HG02885 (cell line): ENCODE results near the gene DRAXIN.

ENCODE experiments used
- ATAC-seq: cut with Tn5 transposase; IDR thresholded peaks from one replicate; pipeline ENCODE4 v1.9.1; 2021; ENCODE audit warnings: mild to moderate bottlenecking; ENCODE audit not compliant: unreplicated experiment, poor library complexity

Gene DRAXIN

DNA sequence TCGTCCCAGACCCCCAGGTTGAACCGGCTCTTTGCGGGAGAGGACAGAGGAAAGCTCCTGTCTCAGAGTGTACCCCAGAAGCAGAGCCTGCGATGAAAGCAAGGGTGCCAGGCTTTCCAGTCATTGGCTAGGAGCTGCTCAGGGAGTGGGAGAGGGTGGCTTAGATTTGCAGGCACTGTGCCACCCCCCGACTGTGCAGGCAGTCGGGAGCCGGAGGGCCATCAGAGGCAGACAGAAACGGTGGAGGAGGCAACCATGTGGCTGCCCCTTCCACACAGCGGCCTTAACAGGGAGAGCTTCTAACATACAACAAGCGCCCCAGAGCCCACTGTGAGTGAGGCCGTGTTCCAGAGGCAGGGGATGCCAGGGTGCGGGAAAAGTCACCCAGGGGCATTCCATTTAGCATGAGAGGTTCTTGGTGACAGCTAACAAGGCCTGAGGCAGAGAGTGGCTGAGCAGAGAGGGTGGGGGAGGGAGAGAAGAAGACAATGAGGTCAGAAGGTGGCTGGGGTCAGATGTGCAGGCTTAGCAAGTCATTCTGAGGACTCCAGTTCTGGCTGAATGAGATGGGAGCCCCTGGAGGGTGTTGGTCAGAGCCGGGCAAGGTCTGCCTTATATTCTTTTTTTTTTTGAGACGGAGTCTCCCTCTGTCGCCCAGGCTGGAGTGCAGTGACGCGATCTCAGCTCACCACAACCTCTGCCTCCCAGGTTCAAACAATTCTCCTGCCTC, 61.0 kb downstream of the DRAXIN start:
- ATAC-seq = no peak

- ATAC-seq = no peak
Measured at GRCh38 chr1:11753555-11754208, 62.2 kb downstream of the DRAXIN start.

DNA sequence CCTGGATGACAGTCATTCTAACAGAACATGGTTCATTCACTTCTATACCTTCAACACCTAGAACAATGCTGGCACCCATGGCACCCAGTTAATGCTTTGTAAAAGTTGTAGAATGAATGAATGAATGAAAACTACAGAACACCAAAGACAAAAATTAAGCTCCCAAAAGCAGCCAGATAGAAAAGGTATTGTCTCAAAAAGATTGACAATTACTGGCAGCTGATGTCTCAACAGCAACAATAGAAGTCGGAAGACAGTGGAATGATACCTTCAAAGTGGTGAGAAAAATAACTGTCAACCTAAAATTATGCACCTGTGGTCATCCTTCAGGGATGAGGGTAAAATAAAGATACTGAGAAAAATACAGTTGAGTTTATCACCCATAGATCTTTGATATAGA, 65.5 kb downstream of the DRAXIN start:
- no peak for ATAC-seq

GRCh38 chr1:11759791-11760190, 68.3 kb downstream of the DRAXIN start:
- no peak for ATAC-seq

DNA sequence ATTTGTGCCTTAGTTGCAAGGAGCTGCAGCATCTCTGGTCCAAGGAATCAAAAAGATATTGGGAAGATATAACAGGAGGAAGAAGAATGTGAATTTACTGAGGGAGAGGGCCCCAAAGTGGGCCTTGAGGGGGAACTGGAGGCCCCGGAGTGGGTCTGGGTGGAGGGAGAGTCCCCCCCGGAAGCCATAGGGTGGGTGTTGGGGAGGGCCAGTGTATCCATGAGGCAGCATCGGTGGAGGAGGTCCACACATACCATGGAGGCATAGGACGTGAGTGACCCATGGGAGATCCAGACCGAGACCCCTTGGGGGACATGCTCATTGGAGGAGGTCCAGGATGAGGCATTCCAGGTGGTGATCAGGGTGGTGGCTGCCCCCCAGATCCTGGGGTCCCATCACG, 69.8 kb downstream of the DRAXIN start:
- ATAC-seq = no peak

DNA sequence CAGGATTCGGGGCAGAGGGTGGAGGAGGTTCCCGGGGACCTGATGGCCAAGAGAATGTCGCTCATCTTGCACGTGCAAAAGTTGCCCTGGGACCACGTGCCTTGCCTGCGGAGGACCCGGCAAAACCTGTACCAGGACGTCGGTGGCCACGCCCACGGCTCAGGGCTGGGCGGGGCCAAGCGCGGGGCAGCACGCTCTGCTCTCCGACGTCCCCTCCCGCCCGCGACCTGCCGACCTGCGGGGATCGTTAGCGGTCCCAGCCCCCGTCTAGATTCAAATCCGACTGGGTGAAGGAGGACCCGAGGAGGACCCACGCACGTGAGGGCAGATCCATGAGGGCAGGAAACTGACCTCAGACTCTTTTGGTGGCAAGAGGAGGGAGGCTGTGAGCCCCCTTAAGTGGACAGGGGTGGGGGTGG, 70.5 kb downstream of the DRAXIN start, which contains the start of gene C1orf167:
Gene C1orf167 (plus strand): TSS at position 206 of the 419 bp plus-strand sequence. CDS start 2,208 bp downstream, outside the sequence.
- ATAC-seq = no peak

DNA sequence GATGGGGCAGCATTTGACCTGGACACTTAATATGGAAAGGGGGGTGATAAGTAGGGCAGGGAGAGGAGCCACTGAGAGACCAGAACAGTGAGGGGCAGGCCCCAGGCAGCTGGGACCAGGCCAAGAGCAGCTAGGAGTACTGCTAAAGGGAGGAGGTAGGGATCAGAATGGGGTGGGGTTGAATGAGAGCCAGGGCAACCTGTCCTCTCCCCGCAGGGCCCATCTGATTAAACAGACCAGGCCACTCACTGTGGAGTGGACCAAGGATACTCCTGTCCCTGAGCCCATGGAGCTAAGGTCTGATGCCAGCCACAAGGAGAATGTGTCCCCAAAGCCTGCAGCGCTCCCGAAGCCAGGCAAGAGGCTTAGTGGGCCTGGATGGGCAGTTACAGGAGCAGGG, 72.6 kb downstream of the DRAXIN start:
- ATAC-seq = no peak

DNA sequence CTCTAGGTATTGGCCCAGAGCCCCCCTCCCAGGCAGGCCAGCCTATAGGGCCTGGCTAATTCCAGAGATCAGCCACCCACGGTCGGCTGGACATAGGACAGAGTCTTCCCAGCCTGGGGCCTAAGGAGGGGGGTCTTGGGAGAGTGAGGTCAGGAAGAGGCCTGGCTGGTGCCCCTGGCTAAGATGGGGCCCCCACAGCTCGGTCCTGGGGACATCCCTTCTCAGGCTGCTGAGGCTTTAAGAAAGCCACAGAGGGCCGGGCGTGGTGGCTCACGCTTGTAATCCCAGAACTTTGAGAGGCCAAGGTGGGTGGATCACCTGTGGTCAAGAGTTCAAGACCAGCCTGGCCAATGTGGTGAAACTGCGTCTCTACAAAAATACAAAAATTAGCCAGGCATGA, 73.0 kb downstream of the DRAXIN start:
- no peak for ATAC-seq

DNA sequence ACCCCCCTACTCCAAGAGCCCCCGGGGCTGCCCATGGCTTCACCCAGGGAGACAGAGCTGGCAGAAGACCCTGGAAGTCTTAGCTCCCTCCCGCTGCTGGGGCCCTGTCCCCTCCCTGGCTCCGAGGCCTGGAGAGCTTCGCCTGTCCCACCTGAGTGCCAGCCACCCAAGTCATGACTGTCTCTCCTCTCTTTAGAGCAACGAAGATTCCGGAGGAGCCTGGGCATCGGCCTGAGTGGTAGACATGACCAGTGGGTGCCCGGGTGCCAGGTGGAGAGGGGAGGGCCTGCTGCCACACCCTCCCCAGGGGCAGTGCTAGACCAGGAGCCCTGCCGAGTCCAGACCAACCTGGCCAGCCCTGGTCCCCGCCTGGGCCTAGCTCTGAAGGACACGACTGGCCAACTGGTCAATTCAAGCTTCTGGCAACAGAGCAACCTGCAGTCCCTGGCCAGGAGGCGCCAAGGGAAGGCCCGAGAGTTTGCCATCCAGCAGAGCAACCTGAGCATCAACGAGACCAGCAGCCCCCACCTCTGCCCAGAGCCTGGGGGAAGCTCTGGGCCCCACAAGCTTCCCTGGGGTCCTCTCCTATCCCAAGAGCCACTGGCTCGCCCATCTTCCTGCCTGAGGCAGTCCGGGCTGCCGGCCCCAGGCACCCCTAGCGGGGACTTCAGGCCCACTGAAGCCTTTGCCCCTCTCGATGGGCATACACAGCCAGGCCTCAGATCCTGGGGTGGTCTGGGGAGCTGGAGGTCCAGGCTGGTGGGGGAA, 74.3 kb downstream of the DRAXIN start:
- no peak for ATAC-seq

GRCh38 chr1:11766429-11766776, 74.9 kb downstream of the DRAXIN start:
- no peak for ATAC-seq

- ATAC-seq = no peak
Measured at GRCh38 chr1:11767922-11768704, 76.6 kb downstream of the DRAXIN start.

GRCh38 chr1:11768821-11769220, 77.3 kb downstream of the DRAXIN start:
- ATAC-seq = no peak

GRCh38 chr1:11769274-11769673, 77.8 kb downstream of the DRAXIN start:
- no peak for ATAC-seq

DNA sequence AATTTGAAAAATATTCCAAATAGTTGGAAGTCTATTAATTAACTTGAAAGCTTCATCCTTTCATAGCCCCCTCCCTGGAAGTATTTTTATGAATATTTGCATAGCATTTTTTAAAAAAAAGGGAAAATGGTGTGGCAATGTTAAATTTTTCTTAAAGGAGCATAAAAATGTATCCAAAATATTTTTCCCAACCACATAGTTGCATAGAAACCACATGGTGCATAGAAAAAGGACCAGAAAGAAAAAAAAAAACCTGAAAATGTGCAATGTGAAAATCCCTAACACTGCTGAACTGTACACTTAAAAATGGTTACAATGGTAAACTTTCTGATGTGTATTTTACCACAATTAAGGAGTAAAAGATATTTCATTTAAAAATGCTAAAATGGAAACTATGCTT, 78.5 kb downstream of the DRAXIN start:
- no peak for ATAC-seq

DNA sequence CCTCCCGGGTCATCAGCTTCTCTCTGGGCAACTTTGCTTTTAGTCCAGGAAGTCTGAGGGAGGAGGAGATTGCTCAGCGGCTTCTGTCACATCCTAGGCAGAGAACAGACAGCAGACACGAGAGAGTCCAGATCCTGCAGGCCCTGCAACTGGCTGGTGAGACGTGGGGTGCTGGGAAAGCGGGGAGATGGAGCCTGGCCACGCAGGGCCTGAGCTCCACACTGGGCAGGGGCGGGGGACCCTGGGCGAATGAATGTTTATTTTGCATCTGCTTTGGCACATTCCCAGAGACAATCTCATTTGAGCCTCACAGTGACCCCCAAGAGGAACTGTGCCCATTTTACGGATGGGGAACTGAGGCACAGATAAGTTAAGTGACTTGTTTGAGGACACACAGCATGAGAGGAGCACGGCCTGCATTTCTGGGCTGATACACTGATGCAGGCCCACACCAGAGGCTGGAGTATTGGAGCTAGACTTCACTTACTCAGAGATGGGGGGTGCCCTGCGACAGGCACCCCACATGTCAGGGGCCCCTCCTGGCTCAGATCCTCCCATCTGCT, 80.1 kb downstream of the DRAXIN start:
- no peak for ATAC-seq

- ATAC-seq = no peak
Measured at GRCh38 chr1:11772458-11772857, 80.9 kb downstream of the DRAXIN start.

DNA sequence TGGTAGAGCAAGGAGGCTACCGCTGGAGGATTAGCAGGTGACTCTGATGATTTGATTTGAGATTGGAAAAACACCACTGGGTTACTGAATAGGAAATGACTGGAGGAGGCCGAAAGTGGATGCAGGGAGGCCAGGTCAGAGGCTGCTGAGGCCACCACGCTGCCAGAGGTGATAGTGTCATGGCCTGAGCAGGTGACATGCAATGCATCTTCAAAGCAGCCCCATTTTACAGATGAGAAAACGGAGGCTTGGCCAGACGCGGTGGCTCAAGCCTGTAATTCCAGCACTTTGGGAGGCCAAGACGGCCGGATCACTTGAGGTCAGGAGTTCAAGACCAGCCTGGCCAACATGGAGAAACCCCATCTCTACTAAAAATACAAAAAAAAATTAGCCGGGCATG, 83.2 kb downstream of the DRAXIN start:
- no peak for ATAC-seq
